Choroid plexus epithelial cell (primary cell): ENCODE measurements around the gene CFAP410.

ENCODE experiments used
- DNase-seq: peaks from one replicate; pipeline ENCODE4 v3.0.0-alpha.2; 2010; ENCODE audit warnings: low read depth
- H3K4me3 ChIP-seq: 2 replicates; pipeline ENCODE4 v1.5.1; 2011; ENCODE audit warnings: low read depth, mild to moderate bottlenecking, control low read depth, low read length, moderate library complexity
- TF ChIP-seq, protein P1 (sequence below): conservative IDR thresholded peaks from 2 replicates; pipeline ENCODE4 v1.5.1; 2011; ENCODE audit warnings: low read depth, mild to moderate bottlenecking, control low read depth, inconsistent platforms, low read length, moderate library complexity

The CFAP410 gene

DNA sequence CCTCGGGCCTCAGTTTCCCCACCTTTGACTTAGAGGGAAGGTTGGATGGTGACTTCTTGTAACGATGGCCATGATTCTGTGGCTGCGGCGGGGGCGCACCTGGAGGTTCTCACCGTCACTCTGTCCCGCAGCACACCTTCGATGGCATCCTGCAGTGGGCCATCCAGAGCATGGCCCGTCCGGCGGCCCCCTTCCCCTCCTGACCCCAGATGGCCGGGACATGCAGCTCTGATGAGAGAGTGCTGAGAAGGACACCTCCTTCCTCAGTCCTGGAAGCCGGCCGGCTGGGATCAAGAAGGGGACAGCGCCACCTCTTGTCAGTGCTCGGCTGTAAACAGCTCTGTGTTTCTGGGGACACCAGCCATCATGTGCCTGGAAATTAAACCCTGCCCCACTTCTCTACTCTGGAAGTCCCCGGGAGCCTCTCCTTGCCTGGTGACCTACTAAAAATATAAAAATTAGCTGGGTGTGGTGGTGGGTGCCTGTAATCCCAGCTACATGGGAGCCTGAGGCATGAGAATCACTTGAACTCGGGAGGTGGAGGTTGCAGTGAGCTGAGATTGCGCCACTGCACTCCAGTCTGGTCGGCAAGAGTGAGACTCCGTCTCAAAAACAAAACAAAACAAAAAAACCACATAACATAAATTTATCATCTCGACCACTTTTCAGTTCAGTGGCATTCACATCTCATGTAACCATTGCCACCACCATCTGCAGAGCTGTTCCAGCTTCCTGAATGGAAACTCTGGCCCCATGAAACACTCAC, 41.5 kb downstream of the CFAP410 start:
- TF ChIP-seq, protein P1, sequence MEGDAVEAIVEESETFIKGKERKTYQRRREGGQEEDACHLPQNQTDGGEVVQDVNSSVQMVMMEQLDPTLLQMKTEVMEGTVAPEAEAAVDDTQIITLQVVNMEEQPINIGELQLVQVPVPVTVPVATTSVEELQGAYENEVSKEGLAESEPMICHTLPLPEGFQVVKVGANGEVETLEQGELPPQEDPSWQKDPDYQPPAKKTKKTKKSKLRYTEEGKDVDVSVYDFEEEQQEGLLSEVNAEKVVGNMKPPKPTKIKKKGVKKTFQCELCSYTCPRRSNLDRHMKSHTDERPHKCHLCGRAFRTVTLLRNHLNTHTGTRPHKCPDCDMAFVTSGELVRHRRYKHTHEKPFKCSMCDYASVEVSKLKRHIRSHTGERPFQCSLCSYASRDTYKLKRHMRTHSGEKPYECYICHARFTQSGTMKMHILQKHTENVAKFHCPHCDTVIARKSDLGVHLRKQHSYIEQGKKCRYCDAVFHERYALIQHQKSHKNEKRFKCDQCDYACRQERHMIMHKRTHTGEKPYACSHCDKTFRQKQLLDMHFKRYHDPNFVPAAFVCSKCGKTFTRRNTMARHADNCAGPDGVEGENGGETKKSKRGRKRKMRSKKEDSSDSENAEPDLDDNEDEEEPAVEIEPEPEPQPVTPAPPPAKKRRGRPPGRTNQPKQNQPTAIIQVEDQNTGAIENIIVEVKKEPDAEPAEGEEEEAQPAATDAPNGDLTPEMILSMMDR, result peak; percentile 83
- no peak overlapping the region for H3K4me3 ChIP-seq
- DNase-seq, result peak; percentile 88

DNA sequence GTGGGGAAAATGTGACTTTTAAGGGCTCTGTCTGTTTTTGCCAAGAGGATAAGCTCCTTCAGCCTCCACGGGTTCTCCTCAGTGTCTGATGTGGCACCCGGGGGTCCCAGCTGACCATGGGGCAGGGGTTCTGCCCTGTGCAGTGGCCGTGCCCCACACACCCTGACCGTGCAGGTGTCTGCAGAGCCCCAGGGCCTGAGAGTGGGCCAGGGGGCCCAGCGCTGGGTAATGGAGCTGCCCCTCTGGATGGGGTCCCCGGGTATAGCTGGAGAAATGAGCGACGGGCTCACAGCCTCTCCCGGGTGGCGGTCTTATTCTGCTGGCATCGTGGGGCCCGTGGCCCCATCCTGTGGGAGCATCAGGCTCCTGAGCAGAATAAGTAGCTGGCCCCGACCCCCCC, 42.3 kb downstream of the CFAP410 start:
- DNase-seq, result no peak
- no peak overlapping the region for H3K4me3 ChIP-seq

GRCh38 chr21:44296103-44296519, 43.1 kb downstream of the CFAP410 start:
- no peak for DNase-seq
- TF ChIP-seq, protein P1, result no peak
- no peak overlapping the region for H3K4me3 ChIP-seq

More for the DNA sequence above, 42.3 kb downstream of the CFAP410 start:
- TF ChIP-seq, protein P1, result no peak

- DNase-seq, result no peak
- TF ChIP-seq, protein P1, result no peak
- H3K4me3 ChIP-seq, result no peak overlapping the region
These were observed 43.5 kb downstream of the CFAP410 start for GRCh38 chr21:44295646-44296045.

GRCh38 chr21:44295163-44295573, 44.0 kb downstream of the CFAP410 start:
- DNase-seq, result peak; percentile 26
- TF ChIP-seq, protein P1, result no peak
- H3K4me3 ChIP-seq, result no peak overlapping the region

- TF ChIP-seq, protein P1, result no peak
- no peak overlapping the region for H3K4me3 ChIP-seq
- peak; percentile 82 for DNase-seq
These were observed 44.6 kb downstream of the CFAP410 start for GRCh38 chr21:44294391-44295162.
